Heart right ventricle (tissue), 16 donors: ENCODE results near the gene IL9R. TPM values are rescaled to one million over a fixed set of nuclear protein-coding genes. Genes with fewer than 3 reads are reported as not detected.
"Not testable (repeated sequence)": the region's sequence is repeated elsewhere in the genome, so short reads cannot be mapped to it uniquely, and the experiment has no call there.

Source experiments
- ATAC-seq, 8 donors: fragments of 200-7000 bp; cut with Tn5 transposase; one replicate each; pipeline ENCODE4 v1.9.1; 2020; ENCODE audit warnings: mild to moderate bottlenecking in 8 of 8, moderate library complexity in 8 of 8, moderate number of reproducible peaks in 1 of 8
- DNase-seq, 2 donors: peaks; one replicate each; pipeline ENCODE4 v3.0.0-alpha.2; 2020
- H3K27ac ChIP-seq, 10 donors: fragments of 200-600 bp; sonication (generic) in 2 of 10; one replicate each; pipeline versions ENCODE4 v1.5.0 to v1.8.0; 2020 to 2022; ENCODE audit warnings: mild to moderate bottlenecking in 3 of 10
- H3K27me3 ChIP-seq, 7 donors: fragments of 200-600 bp; one replicate each; pipeline ENCODE4 v1.8.0; 2021 to 2022; ENCODE audit warnings: mild to moderate bottlenecking in 2 of 7
- H3K36me3 ChIP-seq, 9 donors: fragments of 200-600 bp; sonication (generic) in 1 of 9; one replicate each; pipeline versions ENCODE4 v1.5.0 to v1.8.0; 2020 to 2022; ENCODE audit warnings: mild to moderate bottlenecking in 2 of 9
- H3K4me1 ChIP-seq, 9 donors: fragments of 200-600 bp; sonication (generic) in 1 of 9; one replicate each; pipeline versions ENCODE4 v1.5.0 to v1.8.0; 2020 to 2022; ENCODE audit warnings: mild to moderate bottlenecking in 4 of 9
- H3K4me3 ChIP-seq, 10 donors: fragments of 200-600 bp; sonication (generic) in 2 of 10; one replicate each; pipeline versions ENCODE4 v1.5.0 to v1.8.0; 2020 to 2022; ENCODE audit warnings: mild to moderate bottlenecking in 7 of 10, moderate library complexity in 2 of 10
- H3K9me3 ChIP-seq, 11 donors: fragments of 200-600 bp in 10 of 11; sonication (generic) in 2 of 11; one replicate each; pipeline versions ENCODE4 v1.5.0 to v1.8.0; 2013 to 2022; ENCODE audit warnings: mild to moderate bottlenecking in 2 of 11, control low read depth in 1 of 11, moderate library complexity in 1 of 11
- CTCF ChIP-seq, 9 donors: fragments of 200-600 bp; sonication (generic) in 2 of 9; IDR thresholded peaks; one replicate each; pipeline versions ENCODE4 v1.5.0 to v1.8.0; 2021 to 2022; ENCODE audit warnings: antibody characterized with exemption in 9 of 9, mild to moderate bottlenecking in 5 of 9, moderate library complexity in 1 of 9
- WGBS, 2 donors: extraction: QIAGEN DNeasy Blood & Tissue Kit; methylation state at CpG; one replicate each; pipeline ENCODE4 v1.1.7; 2013; ENCODE audit warnings: inconsistent platforms in 1 of 2; 5-methylcytosine and 5-hydroxymethylcytosine counted together
- intact Hi-C, 10 donors: fragments of 100-400 bp; cut with DNase I; formaldehyde crosslinking; loops; one replicate each; pipeline versions ENCODE4 v1.11.1 to v1.14.2; 2022
- polyA plus RNA-seq, 2 donors: library from polyadenylated mRNA; stranded (reverse); fragments of 200-250 nt; gene quantifications; one replicate each; pipeline ENCODE4 v1.2.3, GENCODE V29; 2013
- total RNA-seq, 10 donors: library from RNA; stranded (reverse); fragmentation: NEBNext Ultra II Directional in 3 of 10; extraction: Animal tissue kit (Norgen Biotek cat#: 25700) in 3 of 10; gene quantifications; one replicate each; pipeline versions ENCODE4 v1.2.1 to v1.2.4, GENCODE V29; 2021 to 2023
- donor health status: Arrhythmogenic right ventricular cardiomyopathy.
- donor health status: ischemic (EF 13 %, LVEDD 7.1; RV severe dilation, severe dysfunction).
- donor health status: healthy with polysubstance abuse.
- donor health status: DM: no; HTN: yes; CAD: no.
- donor health status: DM: no; HTN: no; CAD: no.
- donor health status: ischemic (EF 25% LVEDD 6.9; RV normal size, moderate dysfunction).
- donor health status: ischemic (EF 25% LVEDD 5.7; RV mildly dilated, moderate dysfunction).
- donor health status: healthy.
- donor health status: DM: yes; HTN: yes; CAD: no.
- donor health status: Ischemic cardiomyopathy.
- donor health status: ischemic (EF 35%, LVEDD 5.7; RV mildly dilated, moderate dysfunction).
- donor health status: nonischemic (EF 11% LVEDD 7.7; RV severe dilation, severe dysfunction).
- donor health status: DM: yes; HTN: yes; CAD: no.
- donor health status: PGD.
- donor health status: ischemic (EF 29% LVEDD 5.4; RV normal size, mild dysfunction).
- donor health status: nonischemic (EF 23%, LVEDD 6.1; RV moderate dilation, normal function).

Gene IL9R
- total and polyA plus RNA-seq, 12 donors, result 0.15 to 0.32 TPM; not detected in 10

- H3K36me3 ChIP-seq, result no peaks in the 10 kb centered on the region
- H3K27ac ChIP-seq, result no peak overlapping the region
- H3K4me3 ChIP-seq, result no peak overlapping the region
- no peak for TF ChIP-seq CTCF (IDR thresholded peaks at IDR 0.05)
- intact Hi-C loops, result no loop called here
- no peaks in the 10 kb centered on the region for H3K9me3 ChIP-seq
- peaks cover 0 to 13% (median 0%) of the 10 kb centered on the region in 9 donors for H3K4me1 ChIP-seq
- no peak for DNase-seq
- WGBS, 2 donors, result 64 to 73% methylated on average over 2 of the region's 2 CpGs
- H3K27me3 ChIP-seq, result no peaks in the 10 kb centered on the region
- ATAC-seq, result no peak
Measured at GRCh38 chrX:156004256-156004655, 6.8 kb downstream of the IL9R start.

GRCh38 chrX:156004740-156005139 is 7.2 kb downstream of the IL9R start:
- H3K4me3 ChIP-seq, result no peak overlapping the region
- DNase-seq, result no peak
- H3K9me3 ChIP-seq, result no peaks in the 10 kb centered on the region
- intact Hi-C loops, result no loop called here
- ATAC-seq, result no peak
- no peaks in the 10 kb centered on the region for H3K27me3 ChIP-seq
- WGBS, 2 donors, result 74 to 86% methylated on average over 3 of the region's 3 CpGs
- H3K27ac ChIP-seq, result no peak overlapping the region
- H3K36me3 ChIP-seq, result no peaks in the 10 kb centered on the region
- no peak for TF ChIP-seq CTCF (IDR thresholded peaks at IDR 0.05)
- H3K4me1 ChIP-seq, result peaks cover 0 to 13% (median 0%) of the 10 kb centered on the region in 9 donors

- no peak overlapping the region for H3K27ac ChIP-seq
- H3K4me1 ChIP-seq, result peaks cover 0 to 13% (median 0%) of the 10 kb centered on the region in 9 donors
- 49 to 58% methylated on average over 6 of the region's 6 CpGs for WGBS, 2 donors
- no peaks in the 10 kb centered on the region for H3K36me3 ChIP-seq
- H3K4me3 ChIP-seq, result no peak overlapping the region
- no peaks in the 10 kb centered on the region for H3K27me3 ChIP-seq
- DNase-seq (no peak), ATAC-seq (no peak)
- no peak for TF ChIP-seq CTCF (IDR thresholded peaks at IDR 0.05)
- intact Hi-C loops, result no loop called here
- H3K9me3 ChIP-seq, result no peaks in the 10 kb centered on the region
Measured at GRCh38 chrX:156005144-156005543, 7.6 kb downstream of the IL9R start.

- ATAC-seq, intact Hi-C loops, H3K4me1 ChIP-seq, H3K27ac ChIP-seq, H3K4me3 ChIP-seq, H3K36me3 ChIP-seq, H3K9me3 ChIP-seq, DNase-seq, H3K27me3 ChIP-seq: not testable (repeated sequence)
- WGBS, 2 donors, result 77 to 79% methylated on average over 7 to 8 of the region's 8 CpGs
Measured at GRCh38 chrX:156006468-156006867, 9.0 kb downstream of the IL9R start.

GRCh38 chrX:156008379-156008778 is 10.9 kb downstream of the IL9R start:
- H3K4me3 ChIP-seq, H3K27ac ChIP-seq, H3K27me3 ChIP-seq, ATAC-seq, intact Hi-C loops, DNase-seq, H3K4me1 ChIP-seq, H3K36me3 ChIP-seq, H3K9me3 ChIP-seq: not testable (repeated sequence)
- WGBS, 2 donors, result 78 to 83% methylated on average over 6 of the region's 7 CpGs
